ENCODE data around the gene NAA80.
A peak's percentile ranks its signal among the peaks of the same experiment; 100 is the strongest.

NAA80 gene, protein sequence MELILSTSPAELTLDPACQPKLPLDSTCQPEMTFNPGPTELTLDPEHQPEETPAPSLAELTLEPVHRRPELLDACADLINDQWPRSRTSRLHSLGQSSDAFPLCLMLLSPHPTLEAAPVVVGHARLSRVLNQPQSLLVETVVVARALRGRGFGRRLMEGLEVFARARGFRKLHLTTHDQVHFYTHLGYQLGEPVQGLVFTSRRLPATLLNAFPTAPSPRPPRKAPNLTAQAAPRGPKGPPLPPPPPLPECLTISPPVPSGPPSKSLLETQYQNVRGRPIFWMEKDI

GRCh38 chr3:50298836-50299637, at the start of gene NAA80, which contains the start of gene HYAL3:
Gene NAA80 (minus strand): TSS chr3:50299405. CDS start chr3:50297463, 1,942 bp downstream.
Gene HYAL3 (minus strand): TSS chr3:50299405. CDS start chr3:50295602, 3,803 bp downstream.
- DNase-seq (ENCODE audit: low spot score): peak; percentile 98
- TF ChIP-seq, protein P1, sequence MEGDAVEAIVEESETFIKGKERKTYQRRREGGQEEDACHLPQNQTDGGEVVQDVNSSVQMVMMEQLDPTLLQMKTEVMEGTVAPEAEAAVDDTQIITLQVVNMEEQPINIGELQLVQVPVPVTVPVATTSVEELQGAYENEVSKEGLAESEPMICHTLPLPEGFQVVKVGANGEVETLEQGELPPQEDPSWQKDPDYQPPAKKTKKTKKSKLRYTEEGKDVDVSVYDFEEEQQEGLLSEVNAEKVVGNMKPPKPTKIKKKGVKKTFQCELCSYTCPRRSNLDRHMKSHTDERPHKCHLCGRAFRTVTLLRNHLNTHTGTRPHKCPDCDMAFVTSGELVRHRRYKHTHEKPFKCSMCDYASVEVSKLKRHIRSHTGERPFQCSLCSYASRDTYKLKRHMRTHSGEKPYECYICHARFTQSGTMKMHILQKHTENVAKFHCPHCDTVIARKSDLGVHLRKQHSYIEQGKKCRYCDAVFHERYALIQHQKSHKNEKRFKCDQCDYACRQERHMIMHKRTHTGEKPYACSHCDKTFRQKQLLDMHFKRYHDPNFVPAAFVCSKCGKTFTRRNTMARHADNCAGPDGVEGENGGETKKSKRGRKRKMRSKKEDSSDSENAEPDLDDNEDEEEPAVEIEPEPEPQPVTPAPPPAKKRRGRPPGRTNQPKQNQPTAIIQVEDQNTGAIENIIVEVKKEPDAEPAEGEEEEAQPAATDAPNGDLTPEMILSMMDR (IDR thresholded peaks at IDR 0.05; ENCODE audit: extremely low read depth, missing control alignments): no peak

GRCh38 chr3:50347187-50347813, 48.1 kb upstream of the NAA80 start:
- TF ChIP-seq, protein P1 (IDR thresholded peaks at IDR 0.05; ENCODE audit: extremely low read depth, missing control alignments): peak; percentile 39
- peak; percentile 68 for DNase-seq (ENCODE audit: low spot score)

DNA sequence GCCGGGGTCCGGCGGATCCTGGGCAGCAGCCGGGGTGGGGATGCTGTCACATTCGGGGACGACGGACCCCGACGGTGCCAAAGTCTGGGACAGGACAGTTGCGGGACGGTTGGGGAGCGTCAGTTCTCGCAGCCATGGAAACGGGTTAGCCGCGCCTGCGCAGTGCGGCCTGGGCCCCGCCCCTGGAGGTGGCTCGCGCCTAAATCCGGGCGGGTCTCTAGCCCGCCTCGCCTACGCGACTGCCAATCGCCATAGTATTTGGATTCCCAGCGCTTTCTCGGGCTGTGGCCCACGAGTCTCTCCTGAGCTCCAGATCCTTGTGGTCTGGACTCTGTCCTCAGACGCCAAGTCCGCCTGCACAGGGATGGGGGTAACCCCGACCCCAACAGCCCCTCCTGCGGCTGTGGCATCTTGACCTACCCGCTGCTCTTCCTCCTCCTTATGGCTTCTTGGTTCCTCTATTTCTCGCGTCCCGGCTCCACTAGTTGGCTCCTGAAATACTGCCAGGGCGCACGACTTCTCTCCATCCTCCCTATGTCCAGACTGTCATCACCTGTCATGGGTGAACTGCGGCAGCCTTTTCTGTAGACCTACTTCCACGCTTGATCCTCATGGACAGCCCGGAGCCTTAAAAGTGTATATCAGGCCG, 46.5 kb upstream of the NAA80 start, which contains the start of gene ZMYND10:
TSS of gene ZMYND10 (minus strand) at position 147 of the 649 bp plus-strand sequence. CDS start 153 bp downstream, outside the sequence.
- DNase-seq (ENCODE audit: low spot score): peak; percentile 85
- TF ChIP-seq, protein P1 (IDR thresholded peaks at IDR 0.05; ENCODE audit: extremely low read depth, missing control alignments): no peak

DNA sequence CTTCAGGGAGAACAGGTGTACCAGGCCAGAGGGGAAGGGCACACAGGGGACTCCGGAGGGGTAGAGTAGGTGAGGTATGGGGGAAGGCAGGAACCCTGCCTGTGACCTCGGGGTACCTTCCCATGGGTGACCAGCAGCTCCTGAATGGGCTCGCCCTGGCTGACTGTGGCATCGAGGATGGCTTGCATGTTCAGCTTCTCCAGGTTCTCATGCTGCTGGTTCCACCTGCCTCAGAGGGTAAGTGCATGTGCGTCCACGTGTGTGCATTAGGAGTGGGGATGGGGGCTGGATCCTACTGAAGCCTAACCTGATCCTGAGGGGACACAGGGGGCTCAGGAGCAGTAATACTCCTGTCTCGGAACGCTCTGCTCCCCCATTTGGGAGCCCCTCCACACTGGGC, 45.8 kb upstream of the NAA80 start:
- no peak for DNase-seq (ENCODE audit: low spot score)
- TF ChIP-seq, protein P1 (IDR thresholded peaks at IDR 0.05; ENCODE audit: extremely low read depth, missing control alignments): no peak

DNA sequence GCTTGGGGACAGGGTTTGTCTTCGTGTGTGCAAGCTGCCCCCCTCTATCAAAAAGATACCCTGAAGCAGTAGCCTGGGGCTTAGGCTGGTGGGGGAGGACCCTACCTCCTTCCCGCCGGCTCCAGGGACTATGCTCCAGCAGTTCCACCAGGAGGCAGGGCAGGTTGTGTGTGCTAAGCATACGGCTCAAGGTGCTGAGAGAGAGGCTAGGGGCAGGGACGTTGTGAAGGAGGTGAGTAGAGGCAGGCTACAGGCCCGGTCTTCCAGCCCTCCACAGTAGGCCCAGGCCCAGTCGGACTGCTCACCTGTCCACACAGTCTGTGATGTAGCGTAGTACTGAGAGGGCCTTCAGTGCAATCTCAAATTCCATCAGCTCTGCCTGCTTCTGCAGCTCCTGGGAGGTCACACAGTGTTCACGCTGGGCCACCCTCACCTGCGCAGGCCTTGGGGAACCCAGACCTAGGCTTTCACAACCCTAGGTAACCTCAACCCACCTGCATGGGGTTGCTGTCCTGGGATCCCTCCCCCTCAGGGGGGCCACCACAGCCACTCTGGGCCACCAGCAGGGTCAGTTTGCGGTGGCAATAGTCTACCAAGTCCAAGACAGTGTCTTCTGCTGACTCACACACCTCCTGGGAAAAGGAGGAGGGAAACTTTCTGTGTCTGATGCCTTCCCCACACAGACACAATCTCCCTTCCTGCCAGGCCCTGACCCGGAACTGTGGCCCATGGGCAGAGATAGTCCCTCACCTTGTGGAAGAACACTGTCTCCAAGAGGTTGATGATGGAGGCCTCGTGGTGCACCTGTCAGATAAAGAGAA, 43.8 kb upstream of the NAA80 start:
- DNase-seq (ENCODE audit: low spot score): no peak
- TF ChIP-seq, protein P1 (IDR thresholded peaks at IDR 0.05; ENCODE audit: extremely low read depth, missing control alignments): no peak

GRCh38 chr3:50341996-50342650, 42.9 kb upstream of the NAA80 start:
- TF ChIP-seq, protein P1 (IDR thresholded peaks at IDR 0.05; ENCODE audit: extremely low read depth, missing control alignments): no peak
- no peak for DNase-seq (ENCODE audit: low spot score)
